SU-DHL-6 (cell line): ENCODE results near the gene NTSR1.

Experiments used
- EZH2phosphoT487 ChIP-seq: fragments of 200-600 bp; sonication (generic), shearing (Covaris generic); conservative IDR thresholded peaks from 2 replicates; pipeline ENCODE4 v1.6.1; 2018; ENCODE audit warnings: mild to moderate bottlenecking, antibody characterized with exemption, low read length, moderate library complexity, mixed read lengths
- TF ChIP-seq, protein P1 (sequence below): fragments of 200-600 bp; sonication (generic); IDR thresholded peaks from one replicate; pipeline ENCODE4 v1.5.1; 2017; ENCODE audit warnings: antibody characterized with exemption, mild to moderate bottlenecking, low read length, moderate library complexity; ENCODE audit not compliant: insufficient read depth, poor library complexity, severe bottlenecking

DNA sequence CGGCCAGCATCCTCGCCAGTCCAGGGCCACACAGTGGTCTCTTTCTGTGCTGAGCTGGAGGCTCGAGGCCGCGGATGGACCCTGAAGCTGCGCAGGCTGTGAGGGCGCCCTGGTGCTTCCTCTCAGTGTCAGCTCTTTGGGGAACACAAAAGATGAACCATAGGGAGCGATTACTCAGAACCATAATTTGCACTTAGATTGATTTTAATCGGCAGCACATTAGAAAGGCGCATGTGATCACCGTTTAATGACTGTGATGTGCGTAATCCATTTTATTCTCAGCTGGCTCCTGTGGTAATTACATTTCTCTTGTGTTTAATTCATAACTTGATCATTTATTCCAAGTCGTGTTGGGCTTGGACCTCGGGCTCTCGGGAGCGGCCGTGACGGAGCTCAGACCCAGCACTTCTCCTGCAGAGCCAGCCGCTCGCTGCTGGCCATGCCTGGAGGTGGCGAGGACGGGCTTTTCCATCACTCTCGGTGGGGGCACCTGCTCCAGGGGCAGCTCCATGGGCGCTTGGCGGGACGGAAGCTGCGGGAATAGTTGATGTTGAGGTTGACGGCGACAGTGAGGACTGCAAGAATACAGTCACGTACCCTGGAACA, 25.6 kb upstream of the NTSR1 start:
- TF ChIP-seq, protein P1, sequence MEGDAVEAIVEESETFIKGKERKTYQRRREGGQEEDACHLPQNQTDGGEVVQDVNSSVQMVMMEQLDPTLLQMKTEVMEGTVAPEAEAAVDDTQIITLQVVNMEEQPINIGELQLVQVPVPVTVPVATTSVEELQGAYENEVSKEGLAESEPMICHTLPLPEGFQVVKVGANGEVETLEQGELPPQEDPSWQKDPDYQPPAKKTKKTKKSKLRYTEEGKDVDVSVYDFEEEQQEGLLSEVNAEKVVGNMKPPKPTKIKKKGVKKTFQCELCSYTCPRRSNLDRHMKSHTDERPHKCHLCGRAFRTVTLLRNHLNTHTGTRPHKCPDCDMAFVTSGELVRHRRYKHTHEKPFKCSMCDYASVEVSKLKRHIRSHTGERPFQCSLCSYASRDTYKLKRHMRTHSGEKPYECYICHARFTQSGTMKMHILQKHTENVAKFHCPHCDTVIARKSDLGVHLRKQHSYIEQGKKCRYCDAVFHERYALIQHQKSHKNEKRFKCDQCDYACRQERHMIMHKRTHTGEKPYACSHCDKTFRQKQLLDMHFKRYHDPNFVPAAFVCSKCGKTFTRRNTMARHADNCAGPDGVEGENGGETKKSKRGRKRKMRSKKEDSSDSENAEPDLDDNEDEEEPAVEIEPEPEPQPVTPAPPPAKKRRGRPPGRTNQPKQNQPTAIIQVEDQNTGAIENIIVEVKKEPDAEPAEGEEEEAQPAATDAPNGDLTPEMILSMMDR, result no peak
- no peak for TF ChIP-seq EZH2phosphoT487
